Endothelial cell of umbilical vein (primary cell): ENCODE data around the gene XXYLT1. TPM values are rescaled to one million over a fixed set of nuclear protein-coding genes. Genes with fewer than 3 reads are reported as not detected.

Experiments used
- BruUV-seq: library from RNA; stranded (reverse); fragments of 400-500 nt; replicated peaks from 2 replicates; lab custom pipeline; 2021; lab: Mats Ljungman, UMichigan
- CTCF ChIA-PET: fragments of 300-600, 350-600 bp; sonication (Branson Sonifier 250); formaldehyde crosslinking; loops from one replicate; lab custom pipeline; 2021; ENCODE audit warnings: antibody characterized with exemption, inconsistent platforms; lab: Charles Lee
- POLR2A ChIA-PET: fragments of 300-600, 350-600 bp; sonication (Branson Sonifier 250); formaldehyde crosslinking; loops from one replicate; lab custom pipeline; 2021; ENCODE audit warnings: antibody characterized with exemption, inconsistent platforms; lab: Charles Lee
- DNase-seq: peaks from one replicate; pipeline ENCODE4 v3.0.0-alpha.2; 2011; ENCODE audit warnings: low read depth, low spot score
- FAIRE-seq: peaks from 2 replicates; lab custom pipeline; 2011; peaks lifted over from hg19 to GRCh38; lab: Jason Lieb, UNC
- H2AFZ ChIP-seq: 2 replicates; pipeline ENCODE4 v1.6.0; 2012; ENCODE audit warnings: low read depth, low read length, control low read depth, inconsistent platforms
- H3K27ac ChIP-seq: 2 replicates; pipeline ENCODE4 v1.5.1; 2011; ENCODE audit warnings: low read depth, mild to moderate bottlenecking, control low read depth, low read length, moderate library complexity; ENCODE audit not compliant: insufficient read depth
- H3K27me3 ChIP-seq, 2 experiments: 2 replicates each; pipeline versions ENCODE4 v1.6.0 to v1.6.1; 2011; ENCODE audit warnings: low read length in 2 of 2, mixed read lengths in 1 of 2; ENCODE audit not compliant: control insufficient read depth in 2 of 2, insufficient read depth in 2 of 2
- H3K36me3 ChIP-seq, 2 experiments: 2 replicates in 1 of 2; 3 replicates in 1 of 2; pipeline ENCODE4 v1.5.1; 2011; ENCODE audit warnings: low read length in 2 of 2, mild to moderate bottlenecking in 1 of 2, moderate library complexity in 1 of 2; ENCODE audit not compliant: control insufficient read depth in 2 of 2, insufficient read depth in 2 of 2; ENCODE audit errors: extremely low read depth in 1 of 2
- H3K4me1 ChIP-seq: 3 replicates; pipeline ENCODE4 v1.5.1; 2011; ENCODE audit warnings: mild to moderate bottlenecking, low read length; ENCODE audit not compliant: control insufficient read depth, insufficient read depth; ENCODE audit errors: extremely low read depth
- H3K4me2 ChIP-seq: 2 replicates; pipeline ENCODE4 v1.6.1; 2011; ENCODE audit warnings: low read length, control low read depth, mixed read lengths; ENCODE audit not compliant: insufficient read depth
- H3K4me3 ChIP-seq, 3 experiments: fragments of 200-600 bp in 1 of 3; sonication (generic), shearing (Covaris generic) in 1 of 3; replicated peaks in 1 of 3; 2 replicates each; pipeline ENCODE4 v1.5.1; 2011 to 2016; ENCODE audit warnings: control low read depth in 3 of 3, low read length in 3 of 3, mild to moderate bottlenecking in 2 of 3, inconsistent platforms in 1 of 3, low read depth in 1 of 3, moderate library complexity in 1 of 3; ENCODE audit not compliant: insufficient read depth in 1 of 3
- H3K79me2 ChIP-seq: 2 replicates; pipeline ENCODE4 v1.6.0; 2012; ENCODE audit warnings: low read length, inconsistent platforms; ENCODE audit not compliant: control insufficient read depth, insufficient read depth
- H3K9ac ChIP-seq: replicated peaks from 2 replicates; pipeline ENCODE3; 2011; ENCODE audit warnings: low read length, control low read depth; ENCODE audit not compliant: insufficient read depth; ENCODE audit errors: extremely low read depth
- H3K9me1 ChIP-seq: replicated peaks from 3 replicates; pipeline ENCODE4 v1.6.0; 2011; ENCODE audit warnings: mild to moderate bottlenecking, low read length; ENCODE audit not compliant: control insufficient read depth, insufficient read depth; ENCODE audit errors: extremely low read depth
- H3K9me3 ChIP-seq: replicated peaks from 2 replicates; pipeline ENCODE4 v1.5.1; 2012; ENCODE audit warnings: low read length, inconsistent platforms; ENCODE audit not compliant: control insufficient read depth, insufficient read depth
- H4K20me1 ChIP-seq: replicated peaks from 2 replicates; pipeline ENCODE3; 2011; ENCODE audit warnings: mild to moderate bottlenecking, low read length; ENCODE audit not compliant: control insufficient read depth, insufficient read depth; ENCODE audit errors: extremely low read depth
- CTCF ChIP-seq, 2 donors: IDR thresholded peaks; 1 replicate in 1 of 2; 2 replicates in 1 of 2; pipeline ENCODE4 v1.5.1; 2011; ENCODE audit warnings: low read length in 2 of 2, mild to moderate bottlenecking in 2 of 2, moderate library complexity in 2 of 2, control low read depth in 1 of 2, inconsistent platforms in 1 of 2, low read depth in 1 of 2; ENCODE audit not compliant: insufficient read depth in 1 of 2; ENCODE audit errors: extremely low read depth in 1 of 2
- EZH2 ChIP-seq: IDR thresholded peaks from 2 replicates; pipeline ENCODE4 v1.6.1; 2012; ENCODE audit warnings: borderline replicate concordance, low read depth, mild to moderate bottlenecking, moderate library complexity, low read length, inconsistent platforms; ENCODE audit not compliant: severe bottlenecking
- FOS ChIP-seq: IDR thresholded peaks from 2 replicates; pipeline ENCODE4 v1.6.1; 2011; ENCODE audit warnings: mild to moderate bottlenecking, low read length, moderate library complexity, borderline replicate concordance; ENCODE audit not compliant: insufficient read depth
- GATA2 ChIP-seq: IDR thresholded peaks from 2 replicates; pipeline ENCODE4 v1.7.0; 2011; ENCODE audit warnings: low read depth, mild to moderate bottlenecking, moderate library complexity, mixed read lengths, low read length; ENCODE audit not compliant: insufficient read length, insufficient read depth
- JUN ChIP-seq: IDR thresholded peaks from 2 replicates; pipeline ENCODE4 v1.6.1; 2011; ENCODE audit warnings: borderline replicate concordance, low read depth; ENCODE audit not compliant: insufficient read length, insufficient read depth
- MAX ChIP-seq: IDR thresholded peaks from 2 replicates; pipeline ENCODE4 v1.6.1; 2011; ENCODE audit not compliant: insufficient read depth, insufficient read length
- MYC ChIP-seq: IDR thresholded peaks from one replicate; pipeline ENCODE4 v1.6.1; 2011; ENCODE audit warnings: mild to moderate bottlenecking, low read depth, low read length
- POLR2A ChIP-seq: IDR thresholded peaks from 2 replicates; pipeline ENCODE4 v1.6.1; 2012; ENCODE audit warnings: low read depth, mild to moderate bottlenecking, control low read depth, low read length
- POLR2AphosphoS5 ChIP-seq: IDR thresholded peaks from 2 replicates; pipeline ENCODE4 v1.6.1; 2012; ENCODE audit warnings: low read depth, mild to moderate bottlenecking, control low read depth, low read length, moderate library complexity; ENCODE audit not compliant: insufficient read depth
- dilution Hi-C: fragments of 300-500 bp; cut with MboI; formaldehyde crosslinking; loops from one replicate; pipeline ENCODE4 v1.15.0; 2019; ENCODE audit warnings: low sequenced_read_pairs; ENCODE audit not compliant: extremely low pct_ligation_motif_present
- intact Hi-C: fragments of 100-400 bp; cut with micrococcal nuclease; formaldehyde crosslinking; loops from one replicate; pipeline ENCODE4 v1.10.0; 2022
- polyA plus RNA-seq, 4 experiments: library from polyadenylated mRNA; depleted of rRNA in 3 of 4; stranded (reverse) in 3 of 4; unstranded in 1 of 4; fragments of >200 nt; gene quantifications; 2 replicates each; pipeline versions ENCODE4 v1.2.1 to v1.2.3, GENCODE V29; 2011 to 2012; ENCODE audit warnings: missing spikeins in 1 of 4
- total RNA-seq: library from RNA; stranded (reverse); gene quantifications from 2 replicates; pipeline ENCODE4 v1.2.3, GENCODE V29; 2021

The XXYLT1 gene
- total and polyA plus RNA-seq, 2 donors (not counting 3 experiments of a cell fraction or from before 2014, with no cell fraction given), result 54.4 to 78.1 TPM

GRCh38 chr3:195153130-195153529 lies 117.8 kb downstream of the XXYLT1 start:
- Histone ChIP-seq H3K79me2 (peaks cover 10% of the 10 kb centered on the region), H3K27ac (peak overlapping the region; percentile 95), H3K4me2 (no peak overlapping the region), H4K20me1 (no peaks in the 10 kb centered on the region), H3K4me3 (no peak overlapping the region), H3K27me3 (no peaks in the 10 kb centered on the region), H3K4me1 (peaks cover 89% of the 10 kb centered on the region), H3K9me3 (no peaks in the 10 kb centered on the region), H2AFZ (no peak overlapping the region), H3K36me3 (no peaks in the 10 kb centered on the region), H3K9me1 (no peaks in the 10 kb centered on the region), H3K9ac (no peak overlapping the region)
- intact Hi-C loops (no loop called here), dilution Hi-C loops (loop anchor here (5.0 kb wide), 1 partner anchor 104 kb away; no protein-coding TSS in a partner anchor)
- ChIA-PET CTCF (interaction anchor here (1.0 to 2.2 kb wide), 5 partner anchors 17 to 223 kb away, joined by 3 to 8 read pairs (median 4); no protein-coding TSS in a partner anchor), POLR2A (no interaction called here)
- FAIRE-seq (no peak), DNase-seq (no peak)
- TF ChIP-seq GATA2, result no peak
- no peak for TF ChIP-seq JUN
- no peak for TF ChIP-seq MYC
- no peak for TF ChIP-seq POLR2A
- no peak for TF ChIP-seq MAX
- TF ChIP-seq POLR2AphosphoS5, result no peak
- BruUV-seq, result no TSS peak

DNA sequence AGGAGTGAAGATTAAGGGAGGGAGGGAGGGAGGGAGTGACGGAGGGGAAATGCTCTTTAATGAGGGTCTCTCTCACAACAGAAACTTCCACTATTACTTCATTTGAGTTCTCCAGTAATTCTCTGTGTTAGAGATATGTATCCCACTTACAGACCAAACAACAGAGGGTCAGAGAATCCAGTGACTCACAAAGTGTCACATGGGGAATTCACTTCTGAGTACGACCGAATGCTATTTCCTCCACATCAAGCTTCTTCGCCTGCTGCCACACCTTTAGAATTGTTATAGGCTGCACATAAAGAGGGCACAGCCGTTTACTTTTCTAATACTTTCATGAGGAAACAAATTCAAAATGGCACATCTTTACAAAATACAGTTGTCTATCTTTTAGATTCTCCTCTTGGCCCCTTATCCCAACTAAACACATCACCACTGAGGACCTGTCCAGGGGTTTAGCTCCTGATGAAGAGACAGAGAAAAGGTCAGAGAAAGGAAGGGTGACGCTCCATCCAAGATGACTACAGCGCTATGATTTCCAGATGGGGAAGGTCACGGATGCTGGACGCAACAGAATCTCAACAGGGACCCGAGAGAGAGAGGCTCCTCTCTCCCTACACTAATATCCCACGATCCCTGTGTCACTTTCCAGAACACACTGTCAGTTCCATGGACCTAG lies 119.0 kb downstream of the XXYLT1 start:
- dilution Hi-C loops (loop anchor here (5.0 kb wide), 1 partner anchor 105 kb away; no protein-coding TSS in a partner anchor), intact Hi-C loops (loop anchor here (2.0 kb wide), 2 partner anchors 285 to 411 kb away; no protein-coding TSS in a partner anchor)
- Histone ChIP-seq H3K36me3 (no peaks in the 10 kb centered on the region), H3K4me2 (peak overlapping the region; percentile 45), H2AFZ (no peak overlapping the region), H3K79me2 (peaks cover 13% of the 10 kb centered on the region), H4K20me1 (no peaks in the 10 kb centered on the region), H3K9me3 (no peaks in the 10 kb centered on the region), H3K9me1 (no peaks in the 10 kb centered on the region), H3K4me1 (peaks cover 88% of the 10 kb centered on the region), H3K9ac (peak overlapping the region; percentile 79), H3K27ac (peak overlapping the region; percentile 95), H3K27me3 (no peaks in the 10 kb centered on the region), H3K4me3 (no peak overlapping the region)
- BruUV-seq, result no TSS peak
- TF ChIP-seq POLR2AphosphoS5, result peak; percentile 52
- TF ChIP-seq POLR2A, result peak; percentile 57
- TF ChIP-seq MYC, result peak; percentile 39
- peak; percentile 88 for TF ChIP-seq JUN
- TF ChIP-seq MAX, result peak; percentile 82
- TF ChIP-seq CTCF (IDR thresholded peaks at IDR 0.05; ENCODE audit: extremely low read depth in 1 of 2, insufficient read depth in 1 of 2, low read depth in 1 of 2, low read length in 2 of 2), result no peak
- peak; percentile 92 for TF ChIP-seq FOS
- peak; percentile 29 for TF ChIP-seq GATA2
- no peak for TF ChIP-seq EZH2
- peak; percentile 92 for DNase-seq
- ChIA-PET POLR2A (interaction anchor here (0.9 to 2.1 kb wide), 4 partner anchors 10 to 109 kb away, joined by 3 to 13 read pairs (median 3); no protein-coding TSS in a partner anchor), CTCF (interaction anchor here (0.5 to 1.2 kb wide), 4 partner anchors 14 to 107 kb away, joined by 3 to 6 read pairs (median 5); no protein-coding TSS in a partner anchor)
- FAIRE-seq, result peak; percentile 89
